ENCODE results near the gene LRFN2.

The LRFN2 gene

GRCh38 chr6:40393641-40394040 lies 193.5 kb downstream of the LRFN2 start:
- no peak for TF ChIP-seq CTCF (IDR thresholded peaks at IDR 0.05; ENCODE audit: low read depth, low read length)
- H3K4me3 ChIP-seq (ENCODE audit: low read depth, low read length): no peak overlapping the region

- no peak for TF ChIP-seq CTCF (IDR thresholded peaks at IDR 0.05; ENCODE audit: low read depth, low read length)
- no peak overlapping the region for H3K4me3 ChIP-seq (ENCODE audit: low read depth, low read length)
Measured at GRCh38 chr6:40392589-40392988, 194.6 kb downstream of the LRFN2 start.

- no peak overlapping the region for H3K4me3 ChIP-seq (ENCODE audit: low read depth, low read length)
Measured at GRCh38 chr6:40391851-40392517, 195.2 kb downstream of the LRFN2 start.

GRCh38 chr6:40391086-40391485 lies 196.1 kb downstream of the LRFN2 start:
- TF ChIP-seq CTCF (IDR thresholded peaks at IDR 0.05; ENCODE audit: low read depth, low read length): no peak
- H3K4me3 ChIP-seq (ENCODE audit: low read depth, low read length): no peak overlapping the region

More at GRCh38 chr6:40391851-40392517, 195.2 kb downstream of the LRFN2 start:
- TF ChIP-seq CTCF (IDR thresholded peaks at IDR 0.05; ENCODE audit: low read depth, low read length): no peak

- TF ChIP-seq CTCF (IDR thresholded peaks at IDR 0.05; ENCODE audit: low read depth, low read length): no peak
- H3K4me3 ChIP-seq (ENCODE audit: low read depth, low read length): no peak overlapping the region
Measured at GRCh38 chr6:40390144-40390800, 196.9 kb downstream of the LRFN2 start.

- TF ChIP-seq CTCF (IDR thresholded peaks at IDR 0.05; ENCODE audit: low read depth, low read length): no peak
- H3K4me3 ChIP-seq (ENCODE audit: low read depth, low read length): no peak overlapping the region
Measured at GRCh38 chr6:40389254-40389653, 197.9 kb downstream of the LRFN2 start.

- no peak overlapping the region for H3K4me3 ChIP-seq (ENCODE audit: low read depth, low read length)
- TF ChIP-seq CTCF (IDR thresholded peaks at IDR 0.05; ENCODE audit: low read depth, low read length): no peak
Measured at GRCh38 chr6:40387871-40388264, 199.3 kb downstream of the LRFN2 start.

Measured in WI38 (cell line).